ENCODE measurements around the gene NID1.

NID1 gene

DNA sequence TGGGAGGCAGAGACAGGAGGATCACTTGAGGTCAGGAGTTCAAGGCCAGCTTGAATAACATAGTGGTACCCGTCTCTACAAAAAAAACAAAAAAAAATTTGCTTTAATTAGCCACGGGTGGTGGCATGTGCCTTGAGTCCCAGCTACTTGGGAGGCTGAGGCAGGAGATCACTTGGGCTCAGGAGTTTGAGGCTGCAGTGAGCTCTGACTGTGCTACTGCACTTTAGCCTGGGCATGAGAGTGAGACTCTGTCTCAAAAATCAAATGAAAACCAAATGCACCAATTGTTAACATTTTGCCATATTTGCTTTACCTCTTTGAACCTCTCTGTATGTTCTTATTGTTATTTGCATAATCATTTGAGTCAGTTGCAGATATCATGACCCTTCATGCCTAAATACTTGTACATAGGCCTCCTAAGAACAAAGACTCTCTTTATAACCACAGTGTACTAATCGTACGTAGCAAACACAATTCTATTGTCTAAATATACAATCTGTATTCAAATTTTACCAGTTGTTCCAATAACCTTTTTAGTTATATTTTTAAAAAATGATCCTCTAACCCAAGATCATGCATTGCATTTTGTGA, 8.5 kb upstream of the NID1 start:
- no peak for DNase-seq (ENCODE audit: low read depth)
- TF ChIP-seq, protein P1, sequence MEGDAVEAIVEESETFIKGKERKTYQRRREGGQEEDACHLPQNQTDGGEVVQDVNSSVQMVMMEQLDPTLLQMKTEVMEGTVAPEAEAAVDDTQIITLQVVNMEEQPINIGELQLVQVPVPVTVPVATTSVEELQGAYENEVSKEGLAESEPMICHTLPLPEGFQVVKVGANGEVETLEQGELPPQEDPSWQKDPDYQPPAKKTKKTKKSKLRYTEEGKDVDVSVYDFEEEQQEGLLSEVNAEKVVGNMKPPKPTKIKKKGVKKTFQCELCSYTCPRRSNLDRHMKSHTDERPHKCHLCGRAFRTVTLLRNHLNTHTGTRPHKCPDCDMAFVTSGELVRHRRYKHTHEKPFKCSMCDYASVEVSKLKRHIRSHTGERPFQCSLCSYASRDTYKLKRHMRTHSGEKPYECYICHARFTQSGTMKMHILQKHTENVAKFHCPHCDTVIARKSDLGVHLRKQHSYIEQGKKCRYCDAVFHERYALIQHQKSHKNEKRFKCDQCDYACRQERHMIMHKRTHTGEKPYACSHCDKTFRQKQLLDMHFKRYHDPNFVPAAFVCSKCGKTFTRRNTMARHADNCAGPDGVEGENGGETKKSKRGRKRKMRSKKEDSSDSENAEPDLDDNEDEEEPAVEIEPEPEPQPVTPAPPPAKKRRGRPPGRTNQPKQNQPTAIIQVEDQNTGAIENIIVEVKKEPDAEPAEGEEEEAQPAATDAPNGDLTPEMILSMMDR (IDR thresholded peaks at IDR 0.05; ENCODE audit: control insufficient read depth, insufficient read depth, low read depth, low read length, missing control alignments), result no peak
- H3K4me3 ChIP-seq (ENCODE audit: control insufficient read depth, low read depth, low read length), result no peak overlapping the region

DNA sequence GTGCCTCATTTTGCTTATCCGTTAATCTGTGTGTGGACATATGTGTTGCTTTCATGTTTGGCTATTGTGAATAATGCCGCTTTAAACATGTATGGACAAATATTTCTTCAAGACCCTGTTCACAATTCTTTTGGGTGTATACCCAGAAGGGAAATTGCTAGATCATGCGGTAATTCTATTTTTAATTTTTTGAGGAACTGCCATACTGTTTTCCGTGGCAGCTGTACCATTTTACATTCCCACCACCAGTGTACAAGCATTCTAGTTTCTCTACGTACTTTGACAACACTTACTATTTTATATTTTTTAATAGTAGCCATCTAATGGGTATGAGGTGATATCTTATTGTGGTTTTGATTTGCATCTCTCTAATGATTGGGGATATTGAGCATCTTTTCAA, 7.1 kb upstream of the NID1 start:
- no peak overlapping the region for H3K4me3 ChIP-seq (ENCODE audit: control insufficient read depth, low read depth, low read length)
- no peak for DNase-seq (ENCODE audit: low read depth)
- TF ChIP-seq, protein P1 (IDR thresholded peaks at IDR 0.05; ENCODE audit: control insufficient read depth, insufficient read depth, low read depth, low read length, missing control alignments), result no peak

DNA sequence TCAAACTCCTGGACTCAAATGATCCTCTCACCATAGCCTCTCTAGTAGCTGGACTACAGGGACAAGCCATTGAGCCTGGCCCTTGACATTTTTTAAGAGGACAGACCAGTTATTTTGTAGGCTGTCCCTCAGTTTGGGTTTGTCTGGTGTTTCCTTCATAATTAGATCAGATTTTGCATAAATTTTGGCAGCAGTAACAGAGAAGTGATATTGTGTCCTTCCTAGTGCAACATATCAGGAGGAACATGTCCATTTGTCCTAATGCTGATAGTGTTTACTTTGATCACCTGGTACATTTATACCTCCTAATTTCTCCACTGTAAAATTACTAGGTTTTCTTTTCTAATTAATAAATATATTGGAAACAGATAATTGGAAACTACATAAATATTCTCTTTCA, 5.9 kb upstream of the NID1 start:
- TF ChIP-seq, protein P1 (IDR thresholded peaks at IDR 0.05; ENCODE audit: control insufficient read depth, insufficient read depth, low read depth, low read length, missing control alignments), result no peak
- DNase-seq (ENCODE audit: low read depth), result no peak
- H3K4me3 ChIP-seq (ENCODE audit: control insufficient read depth, low read depth, low read length), result no peak overlapping the region

DNA sequence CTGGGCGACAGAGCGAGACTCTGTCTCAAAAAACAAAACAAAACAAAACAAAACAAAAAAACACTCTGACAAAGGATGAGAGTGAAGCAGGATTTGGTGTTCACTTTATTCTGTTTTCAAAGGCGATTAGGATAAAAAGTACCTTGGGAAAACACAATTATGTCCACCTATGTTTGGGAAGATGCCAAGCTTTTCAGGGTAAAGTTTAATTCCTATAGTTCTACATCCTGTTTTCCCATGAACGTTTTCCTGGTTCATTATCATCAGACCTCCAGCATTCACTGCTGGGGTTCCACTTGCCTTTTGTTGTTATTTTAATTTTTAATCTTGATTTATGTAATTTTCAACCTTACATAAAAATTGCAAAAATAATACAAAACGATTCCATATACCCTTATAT, 4.9 kb upstream of the NID1 start:
- DNase-seq (ENCODE audit: low read depth), result no peak
- TF ChIP-seq, protein P1 (IDR thresholded peaks at IDR 0.05; ENCODE audit: control insufficient read depth, insufficient read depth, low read depth, low read length, missing control alignments), result no peak
- no peak overlapping the region for H3K4me3 ChIP-seq (ENCODE audit: control insufficient read depth, low read depth, low read length)

DNA sequence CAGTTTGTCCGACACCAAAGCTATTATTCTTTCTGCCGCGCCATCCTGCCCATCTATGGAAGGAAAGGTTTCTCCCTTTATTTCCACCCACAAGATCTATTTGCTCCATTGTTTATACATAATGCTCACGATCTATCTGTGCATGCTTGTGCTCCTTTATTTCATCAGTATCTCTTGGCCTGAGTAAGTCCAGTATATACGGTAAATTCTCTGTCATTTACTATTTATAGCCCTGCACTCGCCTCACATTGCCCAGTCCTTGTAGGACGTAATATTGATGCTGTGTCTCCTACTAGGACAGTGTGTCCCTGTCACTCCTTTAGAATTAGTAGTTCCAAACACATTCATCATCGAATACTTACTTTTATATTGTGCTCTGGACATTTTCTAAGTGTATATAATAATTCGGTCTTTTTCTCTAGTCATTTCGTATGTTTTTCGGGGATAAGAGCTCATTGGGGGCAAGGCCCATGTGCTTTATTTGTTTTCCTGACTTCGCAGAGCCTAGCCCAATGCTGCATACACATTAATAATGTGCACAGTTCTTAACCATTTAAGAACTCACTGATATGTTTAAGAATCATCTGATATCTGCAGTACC, 3.1 kb upstream of the NID1 start:
- TF ChIP-seq, protein P1 (IDR thresholded peaks at IDR 0.05; ENCODE audit: control insufficient read depth, insufficient read depth, low read depth, low read length, missing control alignments), result no peak
- no peak overlapping the region for H3K4me3 ChIP-seq (ENCODE audit: control insufficient read depth, low read depth, low read length)
- no peak for DNase-seq (ENCODE audit: low read depth)

DNA sequence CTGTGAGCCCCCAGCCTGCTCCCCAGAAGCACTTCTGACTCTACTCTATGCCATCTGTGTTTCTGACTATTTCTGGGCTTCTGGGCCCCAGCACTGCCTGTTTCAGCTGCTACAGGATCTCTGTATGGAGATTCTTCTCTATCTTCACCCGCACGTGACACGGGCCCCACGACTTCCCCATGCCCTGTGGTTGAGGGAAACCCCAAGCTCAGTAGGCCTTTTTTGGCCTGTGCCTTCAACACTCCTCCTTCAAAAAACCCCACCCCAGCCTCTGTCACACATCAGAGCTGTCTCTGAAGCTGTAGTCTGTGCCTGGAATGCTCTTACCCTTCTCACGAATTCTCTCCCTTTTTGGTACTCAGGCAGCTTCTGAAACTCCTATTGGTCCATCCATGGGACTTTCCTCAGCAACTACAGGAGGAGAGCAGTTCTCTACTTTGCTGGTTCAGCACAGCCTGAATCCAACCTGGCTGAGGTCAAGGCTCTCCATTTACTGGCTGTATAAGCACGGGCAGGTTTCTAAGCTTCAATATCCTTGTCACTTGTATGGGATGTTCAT, 2.0 kb upstream of the NID1 start:
- TF ChIP-seq, protein P1 (IDR thresholded peaks at IDR 0.05; ENCODE audit: control insufficient read depth, insufficient read depth, low read depth, low read length, missing control alignments), result no peak
- H3K4me3 ChIP-seq (ENCODE audit: control insufficient read depth, low read depth, low read length), result no peak overlapping the region
- no peak for DNase-seq (ENCODE audit: low read depth)

Measured in AG09309 (cell line).